ENCODE measurements around the gene CBY1.
"Not testable (repeated sequence)": the region's sequence is repeated elsewhere in the genome, so short reads cannot be mapped to it uniquely, and the experiment has no call there.

Gene CBY1

DNA sequence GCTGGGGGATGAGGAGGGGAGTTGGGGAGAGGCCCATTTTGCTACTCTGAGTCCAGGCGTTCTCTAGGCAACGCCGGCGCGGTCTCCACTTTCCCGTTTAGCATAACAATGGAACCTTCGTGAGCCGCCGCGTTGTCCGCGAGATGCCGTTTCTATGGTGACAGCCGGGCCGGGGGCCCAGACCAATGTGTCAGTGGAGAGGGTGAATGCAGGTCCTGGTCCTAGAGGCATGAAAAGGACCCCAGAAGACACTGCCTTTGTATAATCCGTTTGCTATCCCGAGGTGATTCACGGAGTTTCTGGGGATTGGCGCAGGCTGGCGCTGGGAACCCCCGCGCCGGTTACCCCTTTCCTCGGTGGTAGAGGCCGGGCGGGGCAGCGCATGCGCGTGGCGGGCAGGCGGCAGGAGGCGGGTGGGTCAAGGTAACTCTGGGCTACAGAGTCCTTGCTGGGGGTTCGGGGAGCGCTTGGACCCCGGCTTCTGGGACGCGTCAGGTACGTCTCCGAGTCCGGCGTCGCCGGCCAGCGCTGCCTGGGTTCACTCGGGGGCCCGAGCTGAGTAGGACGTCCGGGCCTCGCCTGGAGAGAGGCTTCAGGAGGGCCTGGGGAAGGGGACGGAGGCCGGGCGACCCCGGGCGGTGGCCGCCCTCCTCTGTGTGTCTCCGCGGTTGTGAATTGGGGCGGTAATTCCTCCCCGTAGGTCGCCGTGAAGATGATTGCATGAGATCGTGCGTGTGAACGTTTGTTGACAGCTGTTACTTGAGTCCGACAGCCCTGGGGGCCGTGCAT is at the start of gene CBY1, which contains the start of gene FAM227A:
CBY1 (plus strand) TSS at position 383 of the 789 bp plus-strand sequence. CDS start 11,417 bp downstream, outside the sequence.
FAM227A (minus strand) TSS at position 137 of the 789 bp plus-strand sequence. CDS start 6,224 bp downstream, outside the sequence.
- peak; percentile 49 for DNase-seq (ENCODE audit: low read depth)

DNA sequence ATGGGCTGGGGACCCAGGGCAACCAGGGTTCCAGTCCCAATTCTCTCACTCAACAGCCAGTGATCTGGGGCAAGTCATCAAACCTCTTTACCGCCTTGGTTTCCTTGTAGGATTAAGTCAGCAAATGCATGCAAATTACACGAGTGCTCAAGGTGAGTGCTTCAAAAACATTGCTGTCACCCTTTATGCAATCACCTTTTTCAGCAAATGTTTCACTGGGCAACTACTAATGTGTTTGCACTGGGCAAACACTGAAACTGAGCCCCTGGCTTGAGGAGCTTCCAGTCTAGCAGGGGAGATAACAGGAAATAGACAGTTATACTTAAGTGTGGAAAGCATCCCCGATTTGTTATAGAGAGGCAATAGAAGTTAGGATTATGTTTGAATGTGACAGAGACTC is 48.8 kb upstream of the CBY1 start:
- no peak for DNase-seq (ENCODE audit: low read depth)

- DNase-seq (ENCODE audit: low read depth) = no peak
These were observed 47.3 kb upstream of the CBY1 start for GRCh38 chr22:38608992-38609750.

DNA sequence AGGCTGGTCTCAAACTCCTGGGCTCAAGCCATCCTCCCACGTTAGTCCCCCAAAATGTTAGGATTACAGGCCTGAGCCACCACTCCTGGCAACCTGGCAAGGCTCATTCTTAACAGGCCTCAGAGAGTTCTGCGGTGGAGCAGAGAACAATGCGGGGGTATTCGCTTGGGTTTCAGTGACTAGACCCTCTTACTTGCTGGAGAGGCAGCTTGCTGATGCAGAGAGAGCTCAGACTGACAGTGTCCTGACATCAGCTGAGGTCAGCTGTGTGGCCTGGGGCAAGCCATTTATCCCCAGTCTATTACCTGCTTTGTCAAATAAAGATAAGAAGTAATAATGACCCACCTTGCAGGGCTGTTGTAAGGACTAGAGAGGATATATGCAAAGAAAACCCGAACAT is 46.2 kb upstream of the CBY1 start:
- no peak for DNase-seq (ENCODE audit: low read depth)

DNA sequence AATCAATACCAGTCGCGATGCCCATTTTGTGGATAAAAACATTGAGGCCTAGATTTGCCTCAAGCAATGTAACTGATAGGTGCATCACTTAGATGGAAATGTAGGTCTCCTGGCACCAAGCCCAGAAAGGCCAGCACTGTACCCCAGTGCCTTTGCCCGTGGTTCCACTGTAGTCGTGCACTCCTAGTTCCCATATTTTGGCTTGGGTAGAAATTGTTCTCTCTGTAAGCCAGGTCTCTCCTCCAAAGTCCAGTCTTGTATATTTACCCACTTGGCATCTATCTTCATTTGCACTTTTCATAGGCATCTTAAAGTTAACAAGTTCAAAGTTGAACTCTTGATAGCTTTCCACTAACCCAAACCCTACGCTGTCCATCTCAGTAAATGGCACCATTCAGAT is 44.9 kb upstream of the CBY1 start:
- DNase-seq (ENCODE audit: low read depth) = no peak

DNA sequence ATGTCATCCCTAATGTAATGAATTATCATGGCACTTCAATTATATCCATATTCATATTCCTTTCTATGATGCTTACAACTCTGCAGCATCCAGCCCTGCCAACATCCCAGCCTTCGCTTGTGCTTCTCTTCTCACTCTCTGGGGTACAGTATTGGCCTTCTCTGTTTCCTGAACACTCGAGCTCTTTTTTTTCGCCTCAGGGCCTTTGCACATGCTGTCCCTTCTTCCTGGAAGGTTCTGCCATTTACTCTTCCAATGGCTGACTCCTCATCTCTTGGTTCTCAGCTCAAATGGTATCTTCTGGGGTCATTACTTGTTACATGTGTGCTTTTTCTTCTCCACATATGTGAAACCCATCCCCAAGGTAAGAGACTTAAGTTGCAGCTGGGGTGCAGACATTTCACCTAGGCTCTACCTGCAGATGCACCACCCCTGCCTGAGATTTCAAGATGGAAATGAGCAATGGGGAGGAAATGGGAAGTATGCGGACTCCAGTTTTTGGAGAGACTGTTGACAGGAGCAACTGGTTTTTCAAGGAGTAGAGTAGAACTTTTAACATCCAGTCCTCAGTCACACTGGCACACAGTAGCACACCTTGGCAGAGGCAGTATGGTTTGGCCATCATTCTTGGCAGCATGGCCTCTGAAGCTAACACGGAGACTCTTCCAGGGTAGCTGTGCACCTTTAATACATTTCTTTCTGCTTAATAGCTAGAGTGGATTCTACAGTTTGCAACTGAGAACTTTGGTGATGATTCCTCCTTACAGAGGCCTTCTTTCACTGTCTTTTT is 44.0 kb upstream of the CBY1 start:
- no peak for DNase-seq (ENCODE audit: low read depth)

- no peak for DNase-seq (ENCODE audit: low read depth)
These were observed 42.9 kb upstream of the CBY1 start for GRCh38 chr22:38613588-38613987.

- DNase-seq (ENCODE audit: low read depth) = no peak
These were observed 41.9 kb upstream of the CBY1 start for GRCh38 chr22:38614332-38615063.

GRCh38 chr22:38615064-38615405 is 41.4 kb upstream of the CBY1 start:
- DNase-seq (ENCODE audit: low read depth) = not testable (repeated sequence)

- DNase-seq (ENCODE audit: low read depth) = no peak
These were observed 38.2 kb upstream of the CBY1 start for GRCh38 chr22:38618258-38618657.

DNA sequence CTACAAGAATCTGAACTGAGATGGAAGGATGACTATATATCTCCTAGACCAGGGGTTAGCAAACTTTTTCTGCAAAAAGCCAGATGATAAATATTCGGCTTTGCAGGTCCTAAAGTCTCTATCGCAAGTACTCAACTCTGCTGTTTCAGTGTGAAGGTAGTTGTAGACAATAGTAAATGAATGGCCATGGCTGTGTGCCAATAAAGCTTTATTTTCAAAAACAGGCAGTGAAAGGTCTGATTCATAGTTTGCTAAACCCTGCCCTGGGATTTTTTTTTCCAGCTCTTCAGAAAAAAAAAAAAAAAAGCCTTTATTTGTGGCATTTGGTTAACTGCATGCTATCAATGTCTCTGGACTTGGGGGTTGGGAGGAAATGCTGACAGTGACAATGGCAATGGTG is 37.8 kb upstream of the CBY1 start:
- DNase-seq (ENCODE audit: low read depth) = no peak

GRCh38 chr22:38623351-38623750 is 33.1 kb upstream of the CBY1 start:
- DNase-seq (ENCODE audit: low read depth) = no peak

- DNase-seq (ENCODE audit: low read depth) = no peak
These were observed 28.0 kb upstream of the CBY1 start for GRCh38 chr22:38628444-38628843.

DNA sequence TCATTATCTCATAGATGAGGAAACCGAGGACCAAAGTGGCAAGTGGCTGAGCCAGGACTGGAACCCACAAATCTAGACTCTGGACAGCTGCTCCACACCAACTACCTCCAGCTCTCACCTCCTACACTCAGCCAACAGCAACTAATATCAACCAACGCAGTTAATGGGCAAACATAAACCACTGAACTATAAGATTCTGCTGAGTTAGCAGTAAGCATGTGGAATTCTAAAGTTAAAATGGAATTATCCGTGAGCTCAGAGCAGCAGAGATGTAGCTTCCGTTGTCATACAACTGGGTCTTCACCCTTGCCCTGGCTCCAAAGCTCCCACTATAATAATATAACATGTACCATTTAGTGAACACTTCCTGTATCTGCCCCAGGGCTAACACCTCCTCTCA is 27.3 kb upstream of the CBY1 start:
- DNase-seq (ENCODE audit: low read depth) = no peak

- no peak for DNase-seq (ENCODE audit: low read depth)
These were observed 24.7 kb upstream of the CBY1 start for GRCh38 chr22:38631724-38632123.

- DNase-seq (ENCODE audit: low read depth) = no peak
These were observed 23.9 kb upstream of the CBY1 start for GRCh38 chr22:38632528-38632927.

DNA sequence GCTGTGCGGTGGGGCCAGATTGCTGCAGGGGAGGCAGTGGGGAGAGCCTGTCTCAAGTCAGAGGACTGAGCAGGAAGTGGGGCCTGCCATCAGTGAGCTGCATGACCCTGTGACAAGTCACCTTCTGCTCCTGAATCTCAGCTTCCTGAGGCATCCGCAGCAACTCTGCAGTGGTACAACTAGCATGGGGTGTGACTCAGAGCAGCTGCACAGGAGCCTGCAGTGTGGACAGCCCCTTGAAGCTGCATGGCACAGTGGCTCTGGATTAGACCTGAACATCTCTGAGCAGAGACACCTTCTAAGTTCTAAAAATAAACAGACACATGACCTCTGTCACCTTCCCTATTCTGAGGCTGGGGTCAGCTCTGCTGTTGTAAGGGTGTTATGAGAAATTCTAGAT is 18.2 kb upstream of the CBY1 start:
- DNase-seq (ENCODE audit: low read depth) = no peak

DNA sequence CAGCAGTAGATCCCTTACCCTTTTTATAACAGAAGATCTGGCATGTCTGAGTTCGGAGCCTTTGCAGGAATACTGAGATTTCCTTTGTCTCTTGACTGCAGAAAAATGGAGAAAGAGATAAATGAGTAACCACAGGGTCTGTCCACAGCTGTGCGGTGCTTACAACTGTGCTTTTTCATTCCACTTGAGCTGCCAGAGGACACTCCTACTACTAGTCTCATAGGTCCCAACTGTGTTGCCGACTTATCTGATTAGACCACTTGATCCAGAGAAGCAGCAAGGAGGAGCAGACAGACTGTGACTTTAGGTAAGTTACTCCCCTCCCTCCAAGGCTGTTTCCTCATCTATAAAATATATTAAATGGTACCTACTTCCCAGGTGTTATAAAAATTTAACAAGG is 17.7 kb upstream of the CBY1 start:
- DNase-seq (ENCODE audit: low read depth) = no peak

- no peak for DNase-seq (ENCODE audit: low read depth)
These were observed 14.9 kb upstream of the CBY1 start for GRCh38 chr22:38641476-38642040.

DNA sequence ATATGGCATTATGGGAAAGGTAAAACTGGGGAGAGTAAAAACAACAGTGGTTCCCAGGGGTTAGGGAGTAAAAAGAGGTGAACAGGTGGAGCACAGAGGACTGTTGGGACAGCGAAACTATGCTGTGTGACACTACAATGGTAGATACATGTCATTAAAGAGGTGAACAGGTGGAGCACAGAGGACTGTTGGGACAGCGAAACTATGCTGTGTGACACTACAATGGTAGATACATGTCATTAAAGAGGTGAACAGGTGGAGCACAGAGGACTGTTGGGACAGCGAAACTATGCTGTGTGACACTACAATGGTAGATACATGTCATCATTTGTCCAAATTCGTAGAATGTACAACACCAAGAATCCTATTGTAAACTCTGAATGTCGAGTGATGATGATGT is 12.2 kb upstream of the CBY1 start:
- not testable (repeated sequence) for DNase-seq (ENCODE audit: low read depth)

DNA sequence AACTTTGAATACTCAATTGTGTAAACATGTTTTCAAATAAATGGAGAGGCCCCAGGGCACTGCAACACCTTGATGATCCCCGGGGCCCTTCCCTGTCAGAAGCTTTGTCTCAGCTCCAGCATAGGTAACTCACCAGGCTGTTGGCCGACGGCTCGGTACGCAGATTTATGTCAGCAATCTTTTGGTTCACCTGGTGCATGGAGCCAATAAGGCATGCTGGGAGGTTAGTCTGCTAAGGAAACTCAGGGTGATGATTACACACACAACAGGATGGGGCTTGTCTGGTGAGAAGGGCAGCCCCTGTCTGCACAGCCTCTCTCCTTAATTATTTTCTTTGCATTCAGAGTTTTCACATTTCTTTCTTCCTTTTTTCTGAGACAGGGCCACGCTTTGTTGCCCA is 11.0 kb upstream of the CBY1 start:
- DNase-seq (ENCODE audit: low read depth) = no peak
